CD4-positive, alpha-beta T cell treated with Interferon gamma for 1 hour (primary cell): ENCODE measurements around the gene THRSP.
"Not testable (repeated sequence)": the region's sequence is repeated elsewhere in the genome, so short reads cannot be mapped to it uniquely, and the experiment has no call there.

Experiments
- DNase-seq: peaks from one replicate; pipeline ENCODE4 v3.0.0-alpha.2; 2020

Gene THRSP, protein sequence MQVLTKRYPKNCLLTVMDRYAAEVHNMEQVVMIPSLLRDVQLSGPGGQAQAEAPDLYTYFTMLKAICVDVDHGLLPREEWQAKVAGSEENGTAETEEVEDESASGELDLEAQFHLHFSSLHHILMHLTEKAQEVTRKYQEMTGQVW

DNA sequence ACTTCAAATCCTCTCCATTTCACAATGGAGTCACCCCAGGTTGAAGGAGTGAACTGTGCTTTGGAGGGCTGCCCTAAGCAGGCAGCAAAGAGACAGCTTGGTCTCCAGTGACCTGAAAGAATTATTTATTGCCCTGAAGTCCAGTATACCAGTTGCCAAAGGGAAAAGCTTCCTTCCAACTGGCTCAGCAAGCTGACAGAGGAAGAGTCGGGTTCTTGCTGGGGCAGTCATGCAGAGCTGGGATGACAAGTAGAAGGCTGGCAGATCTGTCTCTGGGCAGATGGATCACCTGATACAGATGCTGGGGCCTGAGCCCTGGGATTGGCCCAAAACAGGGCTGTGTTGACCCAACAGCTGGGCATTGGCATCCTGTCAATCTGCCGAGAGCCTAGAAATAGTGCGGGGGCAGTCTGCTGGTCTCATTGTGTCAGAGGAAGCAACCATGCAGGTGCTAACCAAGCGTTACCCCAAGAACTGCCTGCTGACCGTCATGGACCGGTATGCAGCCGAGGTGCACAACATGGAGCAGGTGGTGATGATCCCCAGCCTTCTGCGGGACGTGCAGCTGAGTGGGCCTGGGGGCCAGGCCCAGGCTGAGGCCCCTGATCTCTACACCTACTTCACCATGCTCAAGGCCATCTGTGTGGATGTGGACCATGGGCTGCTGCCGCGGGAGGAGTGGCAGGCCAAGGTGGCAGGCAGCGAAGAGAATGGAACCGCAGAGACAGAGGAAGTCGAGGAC lies at the start of gene THRSP:
Gene THRSP (plus strand): TSS at position 422 of the 742 bp plus-strand sequence. CDS start 21 bp downstream, at position 443.
- DNase-seq = no peak

DNA sequence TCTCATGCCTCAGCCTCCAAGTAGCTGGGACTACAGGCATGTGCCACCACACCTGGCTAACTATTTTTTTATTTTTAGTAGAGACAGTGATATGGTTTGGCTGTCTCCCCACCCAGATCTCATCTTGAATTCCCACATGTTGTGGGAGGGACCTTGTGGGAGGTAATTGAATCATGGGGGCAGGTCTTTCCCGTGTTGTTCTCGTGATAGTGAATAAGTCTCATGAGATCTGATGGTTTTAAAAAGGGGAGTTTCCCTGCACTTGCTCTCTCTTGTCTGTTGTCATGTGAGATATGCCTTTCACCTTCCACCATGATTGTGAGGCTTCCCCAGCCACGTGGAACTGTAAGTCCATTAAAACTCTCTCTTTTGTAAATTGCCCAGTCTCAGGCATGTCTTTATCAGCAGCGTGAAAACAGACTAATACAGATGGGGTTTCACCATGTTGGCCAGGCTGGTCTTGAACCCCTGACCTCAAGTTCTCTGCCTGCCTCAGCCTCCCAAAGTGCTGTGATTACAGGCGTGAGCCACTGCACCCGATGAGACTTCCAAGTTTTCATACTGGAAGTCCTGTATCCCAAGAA lies 48.6 kb upstream of the THRSP start:
- not testable (repeated sequence) for DNase-seq

DNA sequence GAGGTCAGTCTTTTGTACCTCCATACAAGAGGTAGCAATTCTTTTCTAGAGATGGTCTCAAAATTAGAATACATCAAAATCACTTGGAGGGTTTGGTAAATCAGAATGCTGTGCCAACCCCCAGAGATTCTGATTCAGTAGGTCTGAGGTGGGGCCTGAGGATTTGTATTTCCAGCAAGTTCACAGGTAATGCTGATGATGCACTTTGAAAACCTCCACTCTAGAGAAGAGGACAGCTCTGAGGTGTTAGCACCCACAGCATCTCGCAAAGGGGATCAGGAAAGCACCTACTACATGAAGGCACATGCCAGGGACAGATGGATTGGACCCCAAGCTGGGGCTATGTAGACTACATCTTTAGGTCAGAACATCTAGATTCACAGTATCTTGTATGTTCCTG lies 47.8 kb upstream of the THRSP start:
- DNase-seq = no peak

DNA sequence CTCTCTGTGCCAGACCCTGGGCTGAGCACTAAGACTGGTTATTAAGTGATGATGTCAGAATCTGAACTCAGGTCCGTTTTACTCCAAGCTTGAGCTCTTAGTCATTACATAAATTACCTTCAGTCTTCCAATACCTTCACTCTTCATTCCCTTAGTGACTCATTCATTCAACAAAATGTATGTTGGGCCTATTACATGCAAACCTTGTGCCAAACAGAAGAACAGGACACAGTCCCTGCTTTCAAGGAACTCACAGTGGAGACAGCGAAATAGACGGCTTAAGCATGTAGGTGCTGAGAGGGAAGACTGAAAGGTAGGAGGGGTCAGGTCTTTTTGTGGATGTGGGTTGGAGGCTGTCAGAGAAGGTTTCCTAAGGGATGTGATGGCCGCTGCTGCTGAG lies 43.9 kb upstream of the THRSP start:
- no peak for DNase-seq

DNA sequence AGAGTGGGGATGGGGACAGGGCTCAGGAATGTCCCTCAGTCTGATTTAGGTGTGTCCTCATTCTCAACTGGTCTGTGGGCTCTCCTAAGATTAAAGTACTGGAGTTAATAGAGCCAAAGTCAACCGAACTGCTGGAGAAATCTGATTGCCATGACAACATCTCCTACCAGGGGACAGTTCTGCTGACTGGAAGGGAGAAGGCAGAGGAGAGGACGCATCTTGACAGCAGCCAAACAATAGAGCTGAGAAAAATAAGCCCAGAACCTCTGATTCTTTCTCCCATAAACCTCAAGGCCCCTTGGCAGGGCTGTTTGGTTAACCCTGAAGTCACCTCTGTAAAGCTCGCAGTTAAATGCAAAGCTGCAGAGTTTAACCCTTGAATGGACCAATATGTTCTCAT lies 43.4 kb upstream of the THRSP start:
- DNase-seq = no peak

DNA sequence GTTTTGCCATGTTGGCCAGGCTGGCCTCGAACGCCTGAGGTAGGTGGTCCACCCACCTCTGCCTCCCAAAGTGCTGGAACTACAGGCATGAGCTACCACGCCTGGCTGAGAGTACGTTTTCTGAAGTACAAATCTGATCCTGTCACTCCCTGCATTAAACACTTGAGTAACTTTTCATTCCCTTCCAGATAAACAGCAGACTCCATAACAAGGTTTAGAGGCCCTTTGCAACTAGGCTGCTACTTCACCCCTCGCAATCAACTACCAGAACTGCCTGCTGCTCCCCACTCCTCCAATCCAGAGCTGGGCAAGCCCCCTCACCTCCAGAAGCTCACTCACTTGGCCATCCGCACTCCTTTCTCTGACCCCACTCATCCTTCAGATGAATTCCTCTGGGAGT lies 42.0 kb upstream of the THRSP start:
- no peak for DNase-seq

DNA sequence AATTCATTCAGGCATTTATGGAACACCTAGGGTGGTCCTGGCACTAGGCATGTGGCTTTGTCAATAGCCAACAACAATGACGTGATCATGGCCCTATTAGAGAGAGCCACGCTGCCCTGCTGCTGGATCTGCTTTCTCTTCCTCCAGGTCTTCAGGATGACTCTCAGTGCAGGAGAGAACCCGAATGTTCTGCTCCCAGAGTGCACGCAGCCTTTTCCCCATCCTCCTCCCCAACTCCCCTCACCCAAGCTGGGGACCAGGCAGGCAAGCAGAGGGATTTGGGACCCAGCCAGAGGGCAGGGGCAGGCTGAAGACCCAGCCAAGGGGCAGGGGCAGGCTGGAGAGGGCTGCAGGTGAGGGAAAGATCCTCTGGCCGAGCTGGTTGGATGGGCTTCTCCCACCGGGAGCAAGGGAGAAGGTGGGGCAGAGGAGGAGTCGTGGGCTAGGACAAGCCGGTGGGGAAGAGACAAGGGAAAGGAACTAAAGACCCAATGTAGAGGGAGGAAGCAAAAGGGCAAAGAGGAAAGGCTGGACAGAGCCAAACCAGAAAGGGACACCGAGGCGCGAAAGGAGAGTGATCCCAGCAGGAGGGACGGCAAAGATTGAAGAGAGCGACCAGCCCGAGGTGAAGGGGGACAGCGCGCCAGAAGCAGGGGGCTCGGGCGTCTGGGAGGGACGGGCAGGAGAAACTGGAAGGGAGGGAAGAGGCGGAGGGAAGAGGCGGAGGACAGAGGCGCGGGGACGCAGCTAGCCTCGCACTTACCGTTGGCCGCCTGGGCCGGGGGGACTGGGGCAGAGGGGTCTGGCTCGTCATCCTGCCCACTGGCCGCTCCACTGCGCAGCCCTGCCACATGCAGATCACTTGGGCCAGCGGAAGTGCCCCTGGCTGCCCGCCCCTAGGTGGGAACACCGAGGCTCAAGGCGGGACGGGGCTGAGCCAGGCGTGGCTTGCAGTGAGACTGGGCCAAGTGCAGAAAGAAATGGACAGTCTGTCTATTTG lies 41.0 kb upstream of the THRSP start, which contains the start of gene KCTD14:
Gene KCTD14 (minus strand): TSS at position 880 of the 1,000 bp plus-strand sequence. CDS start 27 bp downstream, at position 853.
- no peak for DNase-seq

DNA sequence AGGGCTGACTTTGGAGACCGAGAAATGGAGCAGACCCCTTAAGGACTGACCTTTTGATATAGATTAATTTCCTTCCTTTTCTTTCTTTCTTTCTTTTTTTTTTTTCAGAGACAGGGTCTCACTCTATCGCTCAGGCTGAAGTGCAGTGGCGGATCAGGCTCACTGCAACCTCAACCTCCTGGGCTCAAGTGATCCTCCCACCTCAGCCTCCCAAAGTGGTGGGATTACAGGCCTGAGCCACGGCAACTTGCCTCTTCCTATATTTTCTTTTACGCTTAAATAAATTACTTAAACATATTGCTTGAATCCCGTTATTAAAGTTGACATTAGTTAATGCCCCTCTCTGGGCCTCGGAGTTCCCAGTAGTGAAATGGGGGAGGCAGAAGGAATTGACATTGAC lies 40.2 kb upstream of the THRSP start:
- DNase-seq = no peak

DNA sequence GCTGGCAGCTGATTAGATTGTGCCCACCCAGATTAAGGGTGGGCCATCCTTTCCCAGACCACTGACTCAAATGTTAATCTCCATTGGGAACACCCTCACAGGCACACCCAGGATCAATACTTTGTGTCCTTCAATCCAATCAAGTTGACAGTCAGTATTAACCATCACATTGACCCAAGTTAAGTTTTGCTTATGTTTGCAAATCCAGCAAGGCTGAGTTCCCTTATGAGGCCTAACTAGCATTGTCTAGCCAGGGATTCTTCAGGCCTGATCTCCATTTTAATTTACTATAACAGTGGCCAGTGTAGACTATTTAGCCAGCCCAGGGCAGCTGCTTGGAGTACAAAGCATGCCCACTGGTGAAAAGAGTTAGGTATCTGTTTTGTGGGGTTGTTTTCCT lies 38.3 kb upstream of the THRSP start:
- DNase-seq = no peak

DNA sequence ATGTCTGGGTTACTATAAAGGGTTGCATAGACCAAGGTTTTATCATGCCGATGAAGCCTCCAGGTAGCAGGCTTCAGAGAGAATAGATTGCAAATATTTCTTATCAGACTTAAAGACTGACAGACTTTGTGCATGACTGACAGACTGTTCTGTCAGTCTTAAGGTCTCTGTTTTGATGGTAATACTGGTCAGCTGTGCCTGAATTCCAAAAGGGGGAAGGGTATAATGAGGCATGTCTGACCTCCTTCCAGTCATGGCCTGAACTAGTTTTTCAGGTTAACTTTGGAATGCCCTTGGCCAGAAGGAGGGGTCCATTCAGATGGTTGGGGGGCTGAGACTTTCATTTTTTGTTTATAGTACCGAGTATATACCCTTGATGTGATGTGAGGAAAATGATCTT lies 35.9 kb upstream of the THRSP start:
- DNase-seq = no peak

DNA sequence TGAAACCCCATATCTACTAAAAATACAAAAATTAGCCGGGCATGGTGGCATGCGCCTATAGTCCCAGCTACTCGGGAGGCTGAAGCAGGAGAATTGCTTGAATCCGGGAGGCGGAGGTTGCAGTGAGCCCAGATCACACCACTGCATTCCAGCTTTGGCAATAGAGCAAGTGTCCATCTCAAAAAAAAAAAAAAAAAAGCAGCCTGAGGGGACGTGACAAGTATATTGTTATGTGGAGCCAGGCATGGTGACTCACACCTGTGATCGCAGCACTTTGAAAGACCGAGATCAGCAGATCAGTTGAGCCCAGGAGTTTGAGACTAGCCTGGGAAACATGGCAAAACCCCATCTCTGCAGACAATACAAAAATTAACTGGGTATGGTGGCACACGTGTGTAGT lies 35.2 kb upstream of the THRSP start:
- DNase-seq = not testable (repeated sequence)

DNA sequence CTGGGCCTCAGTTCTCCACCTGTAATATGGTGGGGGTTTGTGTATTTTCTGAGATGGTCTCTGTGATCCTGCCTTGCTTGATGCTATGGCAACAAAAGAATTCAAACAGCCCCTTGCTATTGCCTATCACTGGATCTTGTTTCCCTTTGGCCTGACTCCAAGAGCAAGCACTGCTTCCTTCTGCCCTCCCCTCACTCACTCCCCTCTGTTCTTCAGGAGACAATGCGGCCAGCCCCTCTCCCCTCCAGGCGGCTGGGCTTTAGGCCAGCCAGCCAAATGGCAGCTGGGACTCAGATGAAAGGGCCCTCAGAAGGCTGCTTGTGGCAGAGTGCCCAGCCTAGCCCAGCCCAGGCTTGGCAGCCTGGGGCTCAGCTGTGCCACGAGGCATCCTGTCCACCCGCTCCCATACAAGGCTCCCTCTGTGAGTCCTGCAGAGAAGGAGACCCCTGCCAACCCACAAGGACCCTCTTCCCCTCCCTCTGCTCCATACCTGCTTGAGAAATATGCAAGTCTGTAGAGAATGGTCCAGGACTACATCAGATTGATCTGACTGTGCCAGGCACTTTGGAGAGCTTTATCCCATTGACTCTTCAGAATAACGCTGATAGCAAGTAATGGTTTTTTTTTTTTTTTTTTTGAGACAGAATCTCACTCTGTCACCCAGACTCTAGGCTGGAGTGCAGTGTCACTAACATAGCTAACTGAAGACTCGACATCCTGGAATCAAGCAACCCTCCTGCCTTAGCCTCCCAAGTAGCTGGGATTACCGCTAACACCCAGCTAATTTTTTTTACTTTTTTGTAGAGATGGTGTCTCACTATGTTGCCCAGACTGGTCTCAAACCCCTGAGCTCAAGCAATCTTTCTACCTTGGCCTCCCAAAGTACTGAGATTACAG lies 33.0 kb upstream of the THRSP start:
- no peak for DNase-seq

DNA sequence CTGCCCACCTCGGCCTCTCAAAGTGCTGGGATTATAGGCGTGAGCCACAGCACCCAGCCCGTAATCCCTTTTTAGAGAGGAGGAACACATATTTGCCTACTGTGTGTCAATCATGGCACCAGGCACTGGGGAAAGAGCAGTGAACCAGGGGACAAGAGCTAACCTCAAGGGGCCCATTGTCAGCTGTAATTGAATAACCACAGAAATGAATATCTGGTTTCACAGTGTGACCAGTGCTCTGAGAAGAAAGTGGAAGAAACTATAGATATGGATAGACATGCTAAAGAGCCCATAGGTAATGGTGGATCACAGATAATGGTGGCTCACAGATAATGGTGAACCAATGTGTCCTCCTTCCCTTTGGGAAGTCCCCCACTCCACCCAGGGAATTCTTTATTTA lies 32.0 kb upstream of the THRSP start:
- DNase-seq = no peak

DNA sequence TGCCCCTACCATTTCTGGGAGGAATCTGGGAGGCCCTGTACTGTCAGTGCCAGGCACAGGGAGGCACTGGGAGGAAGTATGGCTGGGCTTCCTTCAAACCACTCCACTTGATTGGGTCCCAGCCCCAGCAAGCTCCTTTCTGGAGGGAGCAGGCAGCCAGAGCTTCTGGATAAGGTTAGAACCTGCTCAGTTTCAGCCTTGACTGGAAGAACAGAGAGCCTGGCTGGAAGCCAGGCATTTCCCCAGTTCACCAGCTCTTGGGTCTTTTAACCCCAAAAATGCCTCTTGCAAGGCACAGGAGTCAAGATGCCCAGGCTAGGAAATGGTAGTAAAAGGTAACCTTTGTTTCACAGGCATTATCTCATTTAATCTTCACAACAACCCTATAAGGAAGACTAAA lies 31.6 kb upstream of the THRSP start:
- DNase-seq = no peak

DNA sequence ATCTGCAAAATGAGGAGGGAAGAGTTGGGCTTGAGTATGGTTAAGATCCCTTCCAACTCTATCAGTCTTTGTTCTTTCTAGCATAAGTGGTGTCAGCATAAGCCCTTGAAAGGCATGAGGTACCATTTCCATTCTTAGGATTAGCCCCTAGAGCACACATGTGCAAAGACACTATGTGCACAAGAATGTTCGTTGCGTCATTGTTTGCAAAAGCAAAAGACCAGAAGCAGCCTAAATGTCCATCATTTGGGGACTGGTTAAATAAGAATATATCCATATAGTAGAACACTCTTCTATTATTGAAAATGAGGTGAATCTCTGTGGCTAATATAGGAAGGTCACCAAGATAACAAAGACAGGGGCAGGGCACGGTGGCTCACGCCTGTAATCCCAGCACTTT lies 30.6 kb upstream of the THRSP start:
- DNase-seq = no peak

DNA sequence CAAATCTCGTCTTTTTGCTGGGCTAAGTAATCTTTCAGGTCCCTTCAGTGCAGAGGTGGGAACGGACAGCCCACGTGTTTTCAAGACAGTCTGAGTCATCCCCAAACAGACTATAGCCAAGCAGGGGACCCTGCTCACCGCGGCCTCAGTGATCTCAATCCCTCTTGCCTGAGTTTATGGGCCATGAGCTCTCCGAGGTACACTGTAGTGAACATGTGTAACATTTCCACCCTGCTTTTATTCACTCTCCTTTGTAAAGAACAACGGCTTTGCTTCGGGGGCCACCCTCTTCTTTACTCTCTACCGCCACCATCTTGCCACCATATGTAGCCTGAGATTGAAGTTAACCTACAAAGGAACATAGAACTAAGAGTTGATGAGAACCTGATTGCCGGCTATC lies 29.0 kb upstream of the THRSP start:
- no peak for DNase-seq

DNA sequence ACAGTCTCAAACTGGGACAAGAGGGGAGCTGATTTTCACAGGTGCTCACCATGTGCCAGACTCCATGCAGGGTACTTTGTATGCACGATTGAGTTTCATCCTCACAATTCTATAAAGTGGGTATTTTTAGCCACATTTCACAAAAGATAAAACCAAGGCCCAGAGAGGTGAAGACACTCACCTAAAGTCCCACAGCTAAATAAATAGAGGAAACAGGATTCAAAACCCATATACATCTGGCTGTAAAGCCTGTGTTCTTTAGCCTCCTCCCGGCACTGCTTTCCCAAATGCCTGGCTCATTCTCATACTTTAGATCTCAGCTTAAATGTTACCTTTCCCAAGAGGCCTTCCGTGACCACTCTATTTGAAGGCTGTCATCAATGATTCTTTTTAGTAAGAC lies 27.3 kb upstream of the THRSP start:
- DNase-seq = no peak

DNA sequence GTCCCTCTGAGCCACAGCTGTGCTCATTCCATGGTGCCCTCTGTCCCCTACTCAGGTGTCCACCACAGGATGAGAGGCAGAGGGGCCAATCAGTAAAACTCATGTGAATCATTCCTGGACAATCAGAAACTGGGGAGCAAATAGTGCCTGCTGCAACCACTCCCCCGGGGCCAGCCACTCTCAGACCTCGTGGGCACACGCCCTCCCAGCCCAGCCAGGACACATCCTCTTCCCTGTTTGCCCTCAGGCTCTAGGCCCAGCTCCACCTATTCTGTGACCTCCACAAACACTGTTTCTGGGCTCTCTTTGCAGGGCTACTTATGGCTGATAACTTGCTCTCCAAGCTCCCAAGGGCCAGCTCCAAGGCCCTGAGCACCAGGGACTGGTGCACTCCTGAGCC lies 26.6 kb upstream of the THRSP start:
- no peak for DNase-seq

DNA sequence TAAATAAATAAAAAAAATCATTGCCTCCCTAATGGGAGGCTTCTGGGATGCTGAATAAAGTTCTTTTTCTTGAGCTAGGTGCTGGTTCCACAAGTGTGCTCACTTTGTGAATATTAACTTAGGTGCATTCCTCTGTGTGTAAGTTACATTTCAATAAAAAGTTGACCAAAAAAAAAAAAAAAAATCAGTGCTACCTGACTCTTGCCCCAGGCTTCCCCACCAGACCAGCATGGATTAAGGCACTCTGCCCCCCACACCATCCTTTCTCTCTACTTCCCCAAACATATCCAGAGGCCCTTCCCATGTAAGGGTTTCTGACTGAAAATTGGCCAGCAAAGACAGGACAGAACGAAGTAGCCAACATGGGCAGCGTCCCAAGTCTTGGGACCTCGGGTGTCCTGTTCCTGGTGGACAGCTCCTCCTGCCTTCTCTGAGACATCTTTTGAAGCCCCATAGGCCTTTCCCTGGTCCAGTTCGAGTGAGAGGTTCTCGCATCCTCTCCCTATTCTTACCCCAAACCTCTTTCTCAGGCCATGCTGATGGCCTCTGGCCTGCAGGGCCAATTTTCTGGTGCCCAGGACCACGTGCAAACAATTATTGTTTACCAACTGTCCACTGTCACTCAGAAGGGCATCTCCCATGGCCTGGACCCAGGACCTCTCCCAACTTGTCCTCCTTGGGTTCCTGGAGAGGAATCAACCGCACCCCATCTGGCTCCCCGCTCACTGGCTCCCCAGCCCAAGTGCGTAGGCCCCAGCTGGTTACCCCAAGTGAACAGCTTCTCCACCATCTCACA lies 25.6 kb upstream of the THRSP start:
- no peak for DNase-seq

DNA sequence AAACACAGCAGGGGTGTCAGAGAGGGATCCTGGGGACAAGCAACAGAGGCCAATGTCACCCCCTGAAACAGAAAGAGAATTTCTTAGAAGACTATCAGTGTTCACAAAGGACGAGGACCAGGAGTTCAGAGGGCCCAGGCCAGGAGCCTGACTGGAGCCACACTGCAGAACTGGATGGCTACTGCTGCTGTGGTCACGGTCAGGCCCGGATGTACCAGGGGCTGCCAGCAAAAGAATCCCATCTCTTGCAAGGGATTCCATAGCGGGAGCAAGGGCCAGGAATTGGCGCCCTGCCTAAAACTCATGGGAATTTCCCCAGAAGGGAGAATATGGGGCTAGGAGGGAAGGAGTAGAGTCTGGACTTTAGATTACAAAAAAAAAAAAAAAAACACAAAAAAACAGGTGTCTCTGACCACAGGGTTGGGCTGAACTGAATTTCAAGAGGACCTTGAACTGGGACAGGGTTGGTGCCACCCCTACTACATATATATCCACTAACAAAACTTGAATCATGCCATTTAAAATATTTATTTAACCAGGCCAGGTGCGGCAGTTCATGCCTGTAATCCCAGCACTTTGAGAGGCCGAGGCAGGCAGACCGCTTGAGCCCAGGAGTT lies 24.9 kb upstream of the THRSP start:
- no peak for DNase-seq

DNA sequence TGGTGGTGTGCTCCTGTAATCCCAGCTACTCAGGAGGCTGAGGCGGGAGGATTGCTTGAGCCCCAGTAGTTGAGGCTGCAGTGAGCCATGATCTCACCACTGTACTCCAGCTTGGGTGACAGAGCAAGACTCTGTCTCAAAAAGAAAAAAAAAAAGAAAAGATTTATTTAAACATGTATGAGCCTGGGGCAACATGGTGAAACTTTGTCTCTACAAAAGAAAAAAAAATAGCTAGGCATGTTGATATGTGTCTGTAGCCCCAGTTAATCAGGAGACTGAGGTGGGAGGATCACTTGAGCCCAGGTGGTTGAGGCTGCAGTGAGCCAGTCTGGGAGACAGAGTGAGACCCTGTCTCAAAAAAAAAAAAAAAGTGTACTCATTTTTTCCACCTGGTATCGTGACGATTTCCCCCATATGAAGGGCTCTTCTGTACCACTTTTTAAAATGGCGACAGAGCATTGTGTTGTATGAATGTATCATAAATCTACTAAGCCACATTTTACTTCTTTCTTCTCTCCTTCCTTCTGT lies 24.2 kb upstream of the THRSP start:
- DNase-seq = no peak
